ENCODE results near the gene DQX1.
"Not testable (repeated sequence)": the region's sequence is repeated elsewhere in the genome, so short reads cannot be mapped to it uniquely, and the experiment has no call there.

DQX1 gene

DNA sequence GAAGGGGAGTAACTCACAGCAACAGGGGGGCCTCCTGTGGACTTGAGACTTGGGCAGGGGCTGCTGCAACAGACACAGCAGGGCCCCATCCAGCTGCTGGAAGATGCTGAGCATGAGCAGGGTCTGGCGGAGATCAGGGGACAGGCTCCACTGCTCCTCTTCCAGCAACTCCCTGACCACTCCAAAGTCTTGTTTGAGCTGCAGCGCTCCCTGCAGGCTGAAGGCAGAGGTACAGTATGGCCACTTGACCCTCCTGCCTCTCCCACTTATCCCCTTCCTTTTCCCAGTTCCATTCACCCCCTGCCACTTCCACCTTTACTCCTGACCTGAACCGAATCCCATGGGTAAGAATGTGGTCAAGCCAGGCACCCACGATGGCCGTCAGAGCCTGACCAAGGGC, 51.1 kb downstream of the DQX1 start:
- Histone ChIP-seq H3K27me3 (ENCODE audit: low read depth, low read length) (no peaks in the 10 kb centered on the region), H3K4me3 (ENCODE audit: low read depth in 1 of 2, low read length in 2 of 2) (no peak overlapping the region), H3K36me3 (ENCODE audit: control insufficient read depth in 1 of 2, insufficient read depth in 2 of 2, low read length in 2 of 2) (peaks cover 19 to 21% of the 10 kb centered on the region in 2 donors), H3K9me3 (ENCODE audit: control insufficient read depth in 1 of 2, low read length in 2 of 2) (no peaks in the 10 kb centered on the region), H3K4me1 (ENCODE audit: control insufficient read depth in 1 of 2, insufficient read depth in 2 of 2, low read length in 2 of 2) (peaks cover 8 to 17% of the 10 kb centered on the region in 2 donors), H3K27ac (ENCODE audit: low read length) (no peak overlapping the region)

DNA sequence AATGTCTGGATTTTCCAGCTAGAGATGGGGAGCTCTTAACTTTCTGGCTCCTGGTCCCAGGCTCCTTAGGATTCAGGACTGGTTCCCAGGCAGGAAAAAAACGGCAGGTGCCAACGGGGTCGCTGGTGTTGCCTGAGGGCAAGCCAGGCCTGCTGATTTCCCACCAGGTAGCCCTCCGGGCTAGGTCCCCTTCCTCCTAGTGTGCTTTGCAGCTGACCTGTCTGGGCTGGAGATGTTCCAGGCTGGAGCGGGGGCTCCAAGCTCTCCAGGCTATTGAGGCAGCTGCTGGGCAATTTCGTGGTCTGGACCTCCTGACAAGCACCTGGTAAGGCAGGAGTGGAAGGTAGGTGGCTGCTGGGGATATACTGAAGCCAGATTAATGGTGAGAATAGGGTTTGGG, 51.5 kb downstream of the DQX1 start:
- H3K4me1 ChIP-seq (ENCODE audit: control insufficient read depth in 1 of 2, insufficient read depth in 2 of 2, low read length in 2 of 2) = peaks cover 8 to 17% of the 10 kb centered on the region in 2 donors
- no peak overlapping the region for H3K27ac ChIP-seq (ENCODE audit: low read length)
- H3K27me3 ChIP-seq (ENCODE audit: low read depth, low read length) = no peaks in the 10 kb centered on the region
- H3K4me3 ChIP-seq (ENCODE audit: low read depth in 1 of 2, low read length in 2 of 2) = no peak overlapping the region
- peaks cover 19 to 21% of the 10 kb centered on the region in 2 donors for H3K36me3 ChIP-seq (ENCODE audit: control insufficient read depth in 1 of 2, insufficient read depth in 2 of 2, low read length in 2 of 2)
- no peaks in the 10 kb centered on the region for H3K9me3 ChIP-seq (ENCODE audit: control insufficient read depth in 1 of 2, low read length in 2 of 2)

DNA sequence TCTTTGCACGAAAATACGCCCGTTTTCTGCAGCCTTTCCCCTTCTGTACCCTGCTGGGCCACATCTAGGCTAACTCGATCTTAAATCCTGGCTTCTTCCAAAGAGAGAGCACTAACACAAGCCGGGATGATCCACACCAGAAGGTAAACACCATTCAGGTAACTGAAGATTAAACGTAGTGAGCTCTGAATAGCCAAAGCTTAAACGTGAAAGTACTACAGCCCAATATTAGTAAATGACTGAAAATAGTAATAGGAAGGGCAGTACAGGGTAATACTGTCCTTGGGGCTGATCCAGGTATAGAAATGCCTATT, 53.1 kb downstream of the DQX1 start:
- Histone ChIP-seq H3K27me3 (ENCODE audit: low read depth, low read length) (no peaks in the 10 kb centered on the region), H3K9me3 (ENCODE audit: control insufficient read depth in 1 of 2, low read length in 2 of 2) (no peaks in the 10 kb centered on the region), H3K36me3 (ENCODE audit: control insufficient read depth in 1 of 2, insufficient read depth in 2 of 2, low read length in 2 of 2) (peaks cover 19 to 21% of the 10 kb centered on the region in 2 donors), H3K4me1 (ENCODE audit: control insufficient read depth in 1 of 2, insufficient read depth in 2 of 2, low read length in 2 of 2) (peaks cover 8 to 17% of the 10 kb centered on the region in 2 donors), H3K4me3 (ENCODE audit: low read depth in 1 of 2, low read length in 2 of 2) (peak overlapping the region; percentile 85 to 94), H3K27ac (ENCODE audit: low read length) (peak overlapping the region; percentile 94)

- Histone ChIP-seq H3K4me1 (ENCODE audit: control insufficient read depth in 1 of 2, insufficient read depth in 2 of 2, low read length in 2 of 2) (peaks cover 8 to 17% of the 10 kb centered on the region in 2 donors), H3K27me3 (ENCODE audit: low read depth, low read length) (no peaks in the 10 kb centered on the region), H3K9me3 (ENCODE audit: control insufficient read depth in 1 of 2, low read length in 2 of 2) (no peaks in the 10 kb centered on the region), H3K4me3 (ENCODE audit: low read depth in 1 of 2, low read length in 2 of 2) (peak within 1 kb of the TSS; percentile 85 to 94), H3K36me3 (ENCODE audit: control insufficient read depth in 1 of 2, insufficient read depth in 2 of 2, low read length in 2 of 2) (peaks cover 15 to 21% of the 10 kb centered on the region in 2 donors), H3K27ac (ENCODE audit: low read length) (peak within 1 kb of the TSS; percentile 94)
Measured at GRCh38 chr2:74472086-74472944, 53.7 kb downstream of the DQX1 start, which contains the start of gene MRPL53. Gene MRPL53 (minus strand): TSS chr2:74472680. CDS start chr2:74472660, 20 bp downstream.

DNA sequence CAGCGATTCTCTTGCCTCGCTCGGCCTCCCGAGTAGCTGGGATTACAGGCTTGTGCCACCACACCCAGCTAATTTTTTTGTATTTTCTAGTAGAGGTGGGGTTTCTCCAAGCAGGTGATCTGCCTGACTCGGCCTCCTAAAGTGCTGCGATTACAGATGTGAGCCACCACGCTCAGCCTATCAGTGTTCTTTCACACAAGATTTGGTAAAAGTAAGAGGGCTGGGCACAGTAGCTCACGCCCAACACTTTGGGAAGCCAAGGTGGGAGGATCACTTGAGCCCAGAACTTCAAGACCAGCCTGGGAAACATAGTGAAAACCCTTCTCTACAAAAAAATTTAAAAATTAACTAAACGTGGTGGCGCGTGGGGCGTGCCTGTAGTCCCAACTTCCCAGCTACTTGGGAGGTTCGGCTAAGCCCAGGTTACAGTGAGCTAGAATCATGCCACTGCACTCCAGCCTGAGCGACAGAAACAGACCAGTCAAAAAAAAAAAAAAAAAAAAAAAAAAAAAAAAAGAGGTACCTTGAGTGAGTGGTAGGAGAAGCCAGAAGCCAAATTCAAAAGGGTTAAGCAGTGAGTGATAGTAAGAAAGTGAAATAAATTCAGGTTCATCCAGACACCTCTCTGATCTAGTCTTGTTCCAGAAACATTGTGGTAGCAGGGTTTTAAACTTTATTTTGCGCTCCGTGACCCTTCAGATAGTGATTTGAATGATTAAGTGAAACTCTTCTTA, 54.5 kb downstream of the DQX1 start:
- H3K27ac ChIP-seq (ENCODE audit: low read length) = peak overlapping the region; percentile 94
- H3K9me3 ChIP-seq (ENCODE audit: control insufficient read depth in 1 of 2, low read length in 2 of 2) = no peaks in the 10 kb centered on the region
- peaks cover 8 to 17% of the 10 kb centered on the region in 2 donors for H3K4me1 ChIP-seq (ENCODE audit: control insufficient read depth in 1 of 2, insufficient read depth in 2 of 2, low read length in 2 of 2)
- no peaks in the 10 kb centered on the region for H3K27me3 ChIP-seq (ENCODE audit: low read depth, low read length)
- peaks cover 14 to 21% of the 10 kb centered on the region in 2 donors for H3K36me3 ChIP-seq (ENCODE audit: control insufficient read depth in 1 of 2, insufficient read depth in 2 of 2, low read length in 2 of 2)
- peak overlapping the region; percentile 85 to 94 for H3K4me3 ChIP-seq (ENCODE audit: low read depth in 1 of 2, low read length in 2 of 2)

GRCh38 chr2:74470742-74471141, 55.3 kb downstream of the DQX1 start:
- not testable (repeated sequence) for H3K4me3 ChIP-seq (ENCODE audit: low read depth in 1 of 2, low read length in 2 of 2); H3K27me3 ChIP-seq (ENCODE audit: low read depth, low read length); H3K27ac ChIP-seq (ENCODE audit: low read length); H3K9me3 ChIP-seq (ENCODE audit: control insufficient read depth in 1 of 2, low read length in 2 of 2)
- Histone ChIP-seq H3K36me3 (ENCODE audit: control insufficient read depth in 1 of 2, insufficient read depth in 2 of 2, low read length in 2 of 2) (peaks cover 14 to 20% of the 10 kb centered on the region in 2 donors), H3K4me1 (ENCODE audit: control insufficient read depth in 1 of 2, insufficient read depth in 2 of 2, low read length in 2 of 2) (peaks cover 8 to 22% of the 10 kb centered on the region in 2 donors)

Data from muscle layer of duodenum (tissue), 2 donors.